Measurements from ENCODE around the gene USH2A.

DNA sequence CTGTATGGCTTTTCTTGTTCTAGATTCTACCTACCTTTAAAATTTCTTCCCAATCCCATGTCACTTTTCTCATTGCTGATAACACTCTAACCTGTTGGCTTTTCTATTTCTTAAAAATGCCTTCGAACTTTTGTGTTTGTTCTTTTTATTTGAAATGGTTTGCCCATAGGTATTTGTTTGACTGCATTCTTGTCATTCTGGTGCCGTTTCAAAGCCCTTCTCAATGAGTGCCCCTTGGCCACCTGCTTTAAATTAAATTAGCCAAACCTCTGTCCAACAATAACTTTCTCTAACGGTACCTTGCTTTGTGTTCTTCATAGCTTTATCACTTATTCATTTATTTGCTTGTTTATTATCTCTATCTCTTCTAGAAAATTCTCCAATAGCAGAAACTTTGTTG is 817.2 kb downstream of the USH2A start:
- TF ChIP-seq, protein P1, sequence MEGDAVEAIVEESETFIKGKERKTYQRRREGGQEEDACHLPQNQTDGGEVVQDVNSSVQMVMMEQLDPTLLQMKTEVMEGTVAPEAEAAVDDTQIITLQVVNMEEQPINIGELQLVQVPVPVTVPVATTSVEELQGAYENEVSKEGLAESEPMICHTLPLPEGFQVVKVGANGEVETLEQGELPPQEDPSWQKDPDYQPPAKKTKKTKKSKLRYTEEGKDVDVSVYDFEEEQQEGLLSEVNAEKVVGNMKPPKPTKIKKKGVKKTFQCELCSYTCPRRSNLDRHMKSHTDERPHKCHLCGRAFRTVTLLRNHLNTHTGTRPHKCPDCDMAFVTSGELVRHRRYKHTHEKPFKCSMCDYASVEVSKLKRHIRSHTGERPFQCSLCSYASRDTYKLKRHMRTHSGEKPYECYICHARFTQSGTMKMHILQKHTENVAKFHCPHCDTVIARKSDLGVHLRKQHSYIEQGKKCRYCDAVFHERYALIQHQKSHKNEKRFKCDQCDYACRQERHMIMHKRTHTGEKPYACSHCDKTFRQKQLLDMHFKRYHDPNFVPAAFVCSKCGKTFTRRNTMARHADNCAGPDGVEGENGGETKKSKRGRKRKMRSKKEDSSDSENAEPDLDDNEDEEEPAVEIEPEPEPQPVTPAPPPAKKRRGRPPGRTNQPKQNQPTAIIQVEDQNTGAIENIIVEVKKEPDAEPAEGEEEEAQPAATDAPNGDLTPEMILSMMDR (IDR thresholded peaks at IDR 0.05), result no peak
- no peak for TF ChIP-seq POLR2A (IDR thresholded peaks at IDR 0.05)
